Measurements from ENCODE around the gene BNC2. TPM values are rescaled to one million over a fixed set of nuclear protein-coding genes. Genes with fewer than 3 reads are reported as not detected.

The BNC2 gene
- total RNA-seq, 1 experiment from 2014 or later: 5.7 TPM

DNA sequence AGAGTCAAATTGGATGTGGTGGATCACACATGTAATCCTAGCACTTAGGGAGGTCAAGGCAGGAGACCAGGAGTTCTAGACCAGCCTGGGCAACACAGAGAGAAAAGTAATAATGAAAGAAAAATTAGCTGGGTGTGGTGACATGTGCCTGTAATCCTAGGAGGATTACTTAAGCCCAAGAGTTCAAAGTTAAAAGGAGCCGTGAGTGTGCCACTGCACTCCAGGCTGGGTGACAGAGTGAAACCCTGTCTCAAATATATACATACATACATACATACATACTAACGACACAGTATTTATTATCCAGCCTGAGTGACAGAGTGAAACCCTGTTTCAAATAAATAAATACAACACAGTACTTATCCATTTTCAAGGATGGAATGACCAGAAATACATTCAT is 180.3 kb downstream of the BNC2 start:
- no peak for DNase-seq (ENCODE audit: low read depth, low spot score)
- no peaks in the 10 kb centered on the region for H3K27me3 ChIP-seq (ENCODE audit: control insufficient read depth, insufficient read depth, low read length)
- H3K9me3 ChIP-seq (ENCODE audit: control insufficient read depth, insufficient read depth, low read depth, low read length): no peaks in the 10 kb centered on the region
- POLR2A ChIA-PET: no interaction called here
- ATAC-seq: no peak
- intact Hi-C loops (cut with micrococcal nuclease; ENCODE audit: unreplicated experiment) (no loop called here), in situ Hi-C loops (cut with HindIII; ENCODE audit: low pct_unique_long_range_greater_than_20kb, low sequenced_read_pairs) (no loop called here)
- CTCF ChIA-PET: no interaction called here
- TF ChIP-seq, protein P1, sequence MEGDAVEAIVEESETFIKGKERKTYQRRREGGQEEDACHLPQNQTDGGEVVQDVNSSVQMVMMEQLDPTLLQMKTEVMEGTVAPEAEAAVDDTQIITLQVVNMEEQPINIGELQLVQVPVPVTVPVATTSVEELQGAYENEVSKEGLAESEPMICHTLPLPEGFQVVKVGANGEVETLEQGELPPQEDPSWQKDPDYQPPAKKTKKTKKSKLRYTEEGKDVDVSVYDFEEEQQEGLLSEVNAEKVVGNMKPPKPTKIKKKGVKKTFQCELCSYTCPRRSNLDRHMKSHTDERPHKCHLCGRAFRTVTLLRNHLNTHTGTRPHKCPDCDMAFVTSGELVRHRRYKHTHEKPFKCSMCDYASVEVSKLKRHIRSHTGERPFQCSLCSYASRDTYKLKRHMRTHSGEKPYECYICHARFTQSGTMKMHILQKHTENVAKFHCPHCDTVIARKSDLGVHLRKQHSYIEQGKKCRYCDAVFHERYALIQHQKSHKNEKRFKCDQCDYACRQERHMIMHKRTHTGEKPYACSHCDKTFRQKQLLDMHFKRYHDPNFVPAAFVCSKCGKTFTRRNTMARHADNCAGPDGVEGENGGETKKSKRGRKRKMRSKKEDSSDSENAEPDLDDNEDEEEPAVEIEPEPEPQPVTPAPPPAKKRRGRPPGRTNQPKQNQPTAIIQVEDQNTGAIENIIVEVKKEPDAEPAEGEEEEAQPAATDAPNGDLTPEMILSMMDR (IDR thresholded peaks at IDR 0.05): no peak
- TF ChIP-seq SIN3A (IDR thresholded peaks at IDR 0.05; ENCODE audit: borderline replicate concordance, insufficient read depth, low read depth, low read length) (no peak), POLR2AphosphoS5 (IDR thresholded peaks at IDR 0.05; ENCODE audit: low read depth, low read length) (no peak), TCF7L2 (IDR thresholded peaks at IDR 0.05; ENCODE audit: low read depth, low read length) (no peak)
- TF ChIP-seq, protein P2, sequence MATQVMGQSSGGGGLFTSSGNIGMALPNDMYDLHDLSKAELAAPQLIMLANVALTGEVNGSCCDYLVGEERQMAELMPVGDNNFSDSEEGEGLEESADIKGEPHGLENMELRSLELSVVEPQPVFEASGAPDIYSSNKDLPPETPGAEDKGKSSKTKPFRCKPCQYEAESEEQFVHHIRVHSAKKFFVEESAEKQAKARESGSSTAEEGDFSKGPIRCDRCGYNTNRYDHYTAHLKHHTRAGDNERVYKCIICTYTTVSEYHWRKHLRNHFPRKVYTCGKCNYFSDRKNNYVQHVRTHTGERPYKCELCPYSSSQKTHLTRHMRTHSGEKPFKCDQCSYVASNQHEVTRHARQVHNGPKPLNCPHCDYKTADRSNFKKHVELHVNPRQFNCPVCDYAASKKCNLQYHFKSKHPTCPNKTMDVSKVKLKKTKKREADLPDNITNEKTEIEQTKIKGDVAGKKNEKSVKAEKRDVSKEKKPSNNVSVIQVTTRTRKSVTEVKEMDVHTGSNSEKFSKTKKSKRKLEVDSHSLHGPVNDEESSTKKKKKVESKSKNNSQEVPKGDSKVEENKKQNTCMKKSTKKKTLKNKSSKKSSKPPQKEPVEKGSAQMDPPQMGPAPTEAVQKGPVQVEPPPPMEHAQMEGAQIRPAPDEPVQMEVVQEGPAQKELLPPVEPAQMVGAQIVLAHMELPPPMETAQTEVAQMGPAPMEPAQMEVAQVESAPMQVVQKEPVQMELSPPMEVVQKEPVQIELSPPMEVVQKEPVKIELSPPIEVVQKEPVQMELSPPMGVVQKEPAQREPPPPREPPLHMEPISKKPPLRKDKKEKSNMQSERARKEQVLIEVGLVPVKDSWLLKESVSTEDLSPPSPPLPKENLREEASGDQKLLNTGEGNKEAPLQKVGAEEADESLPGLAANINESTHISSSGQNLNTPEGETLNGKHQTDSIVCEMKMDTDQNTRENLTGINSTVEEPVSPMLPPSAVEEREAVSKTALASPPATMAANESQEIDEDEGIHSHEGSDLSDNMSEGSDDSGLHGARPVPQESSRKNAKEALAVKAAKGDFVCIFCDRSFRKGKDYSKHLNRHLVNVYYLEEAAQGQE (IDR thresholded peaks at IDR 0.05; ENCODE audit: insufficient read depth in 1 of 2, low read depth in 2 of 2, low read length in 1 of 2): no peak
- BruUV-seq (replicated peaks): no TSS peak
- H3K27ac ChIP-seq (ENCODE audit: low read length): peak overlapping the region; percentile 9; the same call in 1 of the 2 replicates
- H3K36me3 ChIP-seq (ENCODE audit: control insufficient read depth, insufficient read depth, low read length): no peaks in the 10 kb centered on the region
- H3K4me3 ChIP-seq (ENCODE audit: low read depth in 2 of 2, low read length in 2 of 2): no peak overlapping the region
- H3K4me1 ChIP-seq (ENCODE audit: control insufficient read depth, insufficient read depth, low read length): peaks cover 6% of the 10 kb centered on the region; the same call in 1 of the 2 replicates

DNA sequence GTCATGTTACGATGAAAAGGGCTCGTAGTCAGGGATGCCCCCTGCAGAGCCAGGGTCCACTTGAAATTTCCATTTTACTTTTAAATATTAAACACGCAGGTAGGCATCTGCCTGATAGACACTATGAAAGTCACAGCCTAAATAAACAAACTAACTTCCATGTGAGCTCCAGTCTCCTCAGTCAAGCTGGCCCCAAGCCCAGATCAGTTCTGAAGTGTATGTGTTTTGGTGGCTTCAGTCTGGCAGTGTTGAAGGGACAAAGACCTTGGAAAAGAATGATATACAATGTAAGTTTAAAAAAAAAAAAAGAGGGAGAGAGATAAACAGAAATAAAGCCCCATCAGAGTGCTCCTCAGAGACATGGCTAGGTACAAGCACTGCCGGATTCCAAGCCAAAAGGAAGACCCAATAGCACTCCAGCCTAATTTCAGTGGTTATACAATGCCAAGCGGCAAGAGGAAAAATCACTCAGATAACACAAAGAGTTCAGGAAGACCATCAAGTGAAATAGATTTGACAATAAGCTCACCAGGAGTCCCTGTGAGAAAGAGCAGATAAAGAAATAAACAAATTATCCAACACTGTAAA is 181.0 kb downstream of the BNC2 start:
- in situ Hi-C loops (cut with HindIII; ENCODE audit: low pct_unique_long_range_greater_than_20kb, low sequenced_read_pairs): no loop called here
- Histone ChIP-seq H3K4me3 (ENCODE audit: low read depth in 2 of 2, low read length in 2 of 2) (no peak overlapping the region), H3K4me1 (ENCODE audit: control insufficient read depth, insufficient read depth, low read length) (peaks cover 6% of the 10 kb centered on the region; the same call in 1 of the 2 replicates), H3K27ac (ENCODE audit: low read length) (peak overlapping the region; percentile 29; the same call in 1 of the 2 replicates), H3K9me3 (ENCODE audit: control insufficient read depth, insufficient read depth, low read depth, low read length) (no peaks in the 10 kb centered on the region), H3K27me3 (ENCODE audit: control insufficient read depth, insufficient read depth, low read length) (no peaks in the 10 kb centered on the region), H3K36me3 (ENCODE audit: control insufficient read depth, insufficient read depth, low read length) (no peaks in the 10 kb centered on the region)
- TF ChIP-seq POLR2AphosphoS5 (IDR thresholded peaks at IDR 0.05; ENCODE audit: low read depth, low read length) (no peak), TCF7L2 (IDR thresholded peaks at IDR 0.05; ENCODE audit: low read depth, low read length) (no peak), SIN3A (IDR thresholded peaks at IDR 0.05; ENCODE audit: borderline replicate concordance, insufficient read depth, low read depth, low read length) (no peak)
- TF ChIP-seq, protein P1 (IDR thresholded peaks at IDR 0.05): no peak
- TF ChIP-seq, protein P2 (IDR thresholded peaks at IDR 0.05; ENCODE audit: insufficient read depth in 1 of 2, low read depth in 2 of 2, low read length in 1 of 2): no peak
- POLR2A ChIA-PET: no interaction called here
- ATAC-seq (no peak), DNase-seq (ENCODE audit: low read depth, low spot score) (no peak)
- CTCF ChIA-PET: no interaction called here
- intact Hi-C loops (cut with micrococcal nuclease; ENCODE audit: unreplicated experiment): no loop called here
- BruUV-seq (replicated peaks): no TSS peak

All from Panc1 (cell line).